Heart left ventricle (tissue), 16 donors: ENCODE measurements around the gene ANKRD11. TPM values are rescaled to one million over a fixed set of nuclear protein-coding genes. Genes with fewer than 3 reads are reported as not detected.

ENCODE experiments used
- ATAC-seq, 4 donors: fragments of 200-7000 bp; cut with Tn5 transposase; one replicate each; pipeline ENCODE4 v1.9.1; 2020 to 2022; ENCODE audit warnings: moderate library complexity in 4 of 4, mild to moderate bottlenecking in 3 of 4, moderate number of reproducible peaks in 1 of 4
- DNase-seq, 5 donors: peaks; one replicate each; pipeline ENCODE4 v3.0.0-alpha.2; 2020
- H3K27ac ChIP-seq, 12 donors: fragments of 200-600 bp; sonication (generic) in 4 of 12; one replicate each; pipeline versions ENCODE4 v1.5.0 to v1.8.0; 2016 to 2022; ENCODE audit warnings: mild to moderate bottlenecking in 2 of 12
- H3K27me3 ChIP-seq, 9 donors: fragments of 200-600 bp; sonication (generic) in 2 of 9; one replicate each; pipeline versions ENCODE4 v1.5.1 to v1.8.0; 2016 to 2022; ENCODE audit warnings: mild to moderate bottlenecking in 3 of 9
- H3K36me3 ChIP-seq, 9 donors: fragments of 200-600 bp; sonication (generic) in 2 of 9; one replicate each; pipeline versions ENCODE4 v1.5.0 to v1.8.0; 2018 to 2022; ENCODE audit warnings: mild to moderate bottlenecking in 2 of 9
- H3K4me1 ChIP-seq, 12 donors: fragments of 200-600 bp; sonication (generic) in 4 of 12; one replicate each; pipeline versions ENCODE4 v1.5.0 to v1.8.0; 2016 to 2022; ENCODE audit warnings: mild to moderate bottlenecking in 3 of 12
- H3K4me3 ChIP-seq, 12 donors: fragments of 200-600 bp; sonication (generic) in 4 of 12; one replicate each; pipeline versions ENCODE4 v1.5.0 to v1.8.0; 2017 to 2022; ENCODE audit warnings: mild to moderate bottlenecking in 9 of 12, moderate library complexity in 4 of 12
- H3K9me3 ChIP-seq, 12 donors: fragments of 200-600 bp; sonication (generic) in 4 of 12; one replicate each; pipeline versions ENCODE4 v1.5.0 to v1.8.0; 2016 to 2022; ENCODE audit warnings: mild to moderate bottlenecking in 1 of 12
- CTCF ChIP-seq, 12 donors: fragments of 200-600 bp; sonication (generic) in 4 of 12; IDR thresholded peaks; one replicate each; pipeline versions ENCODE4 v1.5.0 to v1.8.0; 2018 to 2022; ENCODE audit warnings: antibody characterized with exemption in 12 of 12, mild to moderate bottlenecking in 5 of 12
- POLR2A ChIP-seq, 2 donors: fragments of 450-650 bp; IDR thresholded peaks; one replicate each; pipeline ENCODE4 v1.6.1; 2017; ENCODE audit warnings: antibody characterized with exemption in 2 of 2, mild to moderate bottlenecking in 2 of 2, moderate library complexity in 2 of 2
- WGBS, 4 donors: extraction: QIAGEN DNeasy Blood & Tissue Kit in 2 of 4; methylation state at CpG; one replicate each; pipeline versions ENCODE4 v1.1.5 to v1.1.7; 2013 to 2018; 5-methylcytosine and 5-hydroxymethylcytosine counted together
- intact Hi-C, 10 donors: fragments of 100-400 bp; cut with DNase I; formaldehyde crosslinking; loops; one replicate each; pipeline versions ENCODE4 v1.11.1 to v1.14.2; 2022
- polyA plus RNA-seq, 2 donors: library from polyadenylated mRNA; stranded (reverse); fragments of 200-250 nt; gene quantifications; one replicate each; pipeline ENCODE4 v1.2.3, GENCODE V29; 2013
- total RNA-seq, 9 donors: library from RNA; depleted of rRNA in 2 of 9; stranded (reverse); fragments of >200 nt in 2 of 9; fragmentation: NEBNext Ultra II Directional in 3 of 9; extraction: Animal tissue kit (Norgen Biotek cat#: 25700) in 3 of 9; gene quantifications; one replicate each; pipeline versions ENCODE4 v1.1.0 to v1.2.4, GENCODE V29; 2016 to 2023
- donor health status: ischemic (EF 13 %, LVEDD 7.1; RV severe dilation, severe dysfunction).
- donor health status: healthy with polysubstance abuse.
- donor health status: DM: no; HTN: yes; CAD: no.
- donor health status: DM: no; HTN: no; CAD: no.
- donor health status: ischemic (EF 25% LVEDD 6.9; RV normal size, moderate dysfunction).
- donor health status: ischemic (EF 25% LVEDD 5.7; RV mildly dilated, moderate dysfunction).
- donor health status: healthy.
- donor health status: DM: yes; HTN: yes; CAD: no.
- donor health status: ischemic (EF 35%, LVEDD 5.7; RV mildly dilated, moderate dysfunction).
- donor health status: nonischemic (EF 11% LVEDD 7.7; RV severe dilation, severe dysfunction).
- donor health status: DM: yes; HTN: yes; CAD: no.
- donor health status: PGD.
- donor health status: ischemic (EF 29% LVEDD 5.4; RV normal size, mild dysfunction).
- donor health status: nonischemic (EF 23%, LVEDD 6.1; RV moderate dilation, normal function).

Gene ANKRD11
- total and polyA plus RNA-seq, 11 donors, result 53.6 to 123 (median 67.7) TPM

GRCh38 chr16:89473791-89474414 lies 16.5 kb downstream of the ANKRD11 start:
- Histone ChIP-seq H3K36me3 (no peaks in the 10 kb centered on the region), H3K27me3 (no peaks in the 10 kb centered on the region), H3K4me1 (peaks cover 0 to 93% (median 68%) of the 10 kb centered on the region in 12 donors), H3K9me3 (no peaks in the 10 kb centered on the region), H3K27ac (peak overlapping the region in 1 of 12 donors; percentile 15), H3K4me3 (no peak overlapping the region)
- DNase-seq (no peak), ATAC-seq (peak in 2 of 4 donors; percentile 3 to 48)
- TF ChIP-seq POLR2A (IDR thresholded peaks at IDR 0.05) (no peak), CTCF (IDR thresholded peaks at IDR 0.05) (no peak)
- WGBS, 4 donors, result 76 to 87% (median 82%) methylated on average over 9 of the region's 9 CpGs
- intact Hi-C loops, result no loop called here

GRCh38 chr16:89473136-89473712 lies 17.1 kb downstream of the ANKRD11 start:
- ATAC-seq (no peak), DNase-seq (no peak)
- TF ChIP-seq POLR2A (IDR thresholded peaks at IDR 0.05) (no peak), CTCF (IDR thresholded peaks at IDR 0.05) (no peak)
- Histone ChIP-seq H3K4me3 (no peak overlapping the region), H3K36me3 (no peaks in the 10 kb centered on the region), H3K27ac (no peak overlapping the region), H3K27me3 (no peaks in the 10 kb centered on the region), H3K4me1 (peaks cover 0 to 93% (median 67%) of the 10 kb centered on the region in 12 donors), H3K9me3 (no peaks in the 10 kb centered on the region)
- intact Hi-C loops, result no loop called here
- 85 to 98% (median 96%) methylated on average over 7 of the region's 7 CpGs for WGBS, 4 donors

GRCh38 chr16:89472711-89473075 lies 17.7 kb downstream of the ANKRD11 start:
- no peak for DNase-seq

More at GRCh38 chr16:89472711-89473075, 17.7 kb downstream of the ANKRD11 start:
- intact Hi-C loops, result no loop called here
- no peak for ATAC-seq
- 85 to 89% (median 88%) methylated on average over 2 of the region's 2 CpGs for WGBS, 4 donors
- H3K27me3 ChIP-seq, result no peaks in the 10 kb centered on the region
- H3K9me3 ChIP-seq, result no peaks in the 10 kb centered on the region
- no peak for TF ChIP-seq CTCF (IDR thresholded peaks at IDR 0.05)
- no peak for TF ChIP-seq POLR2A (IDR thresholded peaks at IDR 0.05)
- no peak overlapping the region for H3K27ac ChIP-seq
- H3K4me1 ChIP-seq, result peaks cover 0 to 93% (median 63%) of the 10 kb centered on the region in 12 donors
- H3K4me3 ChIP-seq, result no peak overlapping the region
- no peaks in the 10 kb centered on the region for H3K36me3 ChIP-seq
